Left lung (tissue), 10 donors: Measurements from ENCODE around the gene CCDC127. TPM values are rescaled to one million over a fixed set of nuclear protein-coding genes. Genes with fewer than 3 reads are reported as not detected.

Source experiments
- ATAC-seq: fragments of 200-7000 bp; cut with Tn5 transposase; one replicate; pipeline ENCODE4 v1.9.1; 2020; ENCODE audit warnings: moderate library complexity
- DNase-seq, 4 donors: peaks; one replicate each; pipeline ENCODE4 v3.0.0-alpha.2; 2013 to 2020
- H3K27ac ChIP-seq, 2 donors: fragments of 200-600 bp; sonication (generic) in 1 of 2; one replicate each; pipeline versions ENCODE4 v1.5.0 to v1.8.0; 2020 to 2021
- H3K27me3 ChIP-seq, 2 donors: fragments of 200-600 bp; sonication (generic) in 1 of 2; one replicate each; pipeline versions ENCODE4 v1.5.0 to v1.8.0; 2020 to 2021
- H3K36me3 ChIP-seq, 2 donors: fragments of 200-600 bp; sonication (generic) in 1 of 2; one replicate each; pipeline versions ENCODE4 v1.5.0 to v1.8.0; 2020 to 2021
- H3K4me1 ChIP-seq, 2 donors: fragments of 200-600 bp; one replicate each; pipeline ENCODE4 v1.8.0; 2021
- H3K4me3 ChIP-seq, 2 donors: fragments of 200-600 bp; sonication (generic) in 1 of 2; one replicate each; pipeline versions ENCODE4 v1.5.0 to v1.8.0; 2020 to 2021; ENCODE audit warnings: mild to moderate bottlenecking in 1 of 2
- H3K9me3 ChIP-seq, 2 donors: fragments of 200-600 bp; sonication (generic) in 1 of 2; one replicate each; pipeline versions ENCODE4 v1.5.0 to v1.8.0; 2020 to 2021
- CTCF ChIP-seq, 2 donors: fragments of 200-600 bp; sonication (generic) in 1 of 2; IDR thresholded peaks; one replicate each; pipeline versions ENCODE4 v1.5.0 to v1.8.0; 2021; ENCODE audit warnings: antibody characterized with exemption in 2 of 2
- intact Hi-C, 2 donors: fragments of 100-400 bp; cut with DNase I; formaldehyde crosslinking; loops; one replicate each; pipeline versions ENCODE4 v1.11.2 to v1.14.2; 2022
- polyA plus RNA-seq, 6 donors: library from polyadenylated mRNA; unstranded; fragments of 120-200 nt; gene quantifications; one replicate each; pipeline ENCODE4 v1.2.1, GENCODE V29; 2013; ENCODE audit not compliant: insufficient read length in 6 of 6
- total RNA-seq, 2 donors: library from RNA; stranded (reverse); fragmentation: NEBNext Ultra II Directional; extraction: Animal tissue kit (Norgen Biotek cat#: 25700); gene quantifications; one replicate each; pipeline ENCODE4 v1.2.1, GENCODE V29; 2021
- donor health status: DM: no; HTN: yes; CAD: no.
- donor health status: DM: no; HTN: no; CAD: no.

The CCDC127 gene
- total and polyA plus RNA-seq, 8 donors = 5.2 to 17.0 (median 13.3) TPM

- ATAC-seq (no peak), DNase-seq (peak in 1 of 4 donors; percentile 46)
- H3K9me3 ChIP-seq = no peaks in the 10 kb centered on the region
- TF ChIP-seq CTCF (IDR thresholded peaks at IDR 0.05) = no peak
- H3K27ac ChIP-seq = no peak overlapping the region
- peaks cover 4 to 40% of the 10 kb centered on the region in 2 donors for H3K27me3 ChIP-seq
- no peaks in the 10 kb centered on the region for H3K36me3 ChIP-seq
- peaks cover 4 to 6% of the 10 kb centered on the region in 2 donors for H3K4me1 ChIP-seq
- no peak overlapping the region for H3K4me3 ChIP-seq
- intact Hi-C loops = no loop called here
These were observed 28.5 kb downstream of the CCDC127 start for GRCh38 chr5:189486-189885.

GRCh38 chr5:188488-189481 is 29.2 kb downstream of the CCDC127 start:
- no peak overlapping the region for H3K4me3 ChIP-seq
- intact Hi-C loops = no loop called here
- H3K9me3 ChIP-seq = no peaks in the 10 kb centered on the region
- DNase-seq (peak; percentile 74 to 93 (median 86)), ATAC-seq (peak; percentile 95)
- H3K36me3 ChIP-seq = no peaks in the 10 kb centered on the region
- H3K27ac ChIP-seq = no peak overlapping the region
- peak; percentile 91 to 98 for TF ChIP-seq CTCF (IDR thresholded peaks at IDR 0.05)
- H3K27me3 ChIP-seq = peaks cover 4 to 40% of the 10 kb centered on the region in 2 donors
- peaks cover 4 to 6% of the 10 kb centered on the region in 2 donors for H3K4me1 ChIP-seq

- peaks cover 4 to 39% of the 10 kb centered on the region in 2 donors for H3K27me3 ChIP-seq
- no peaks in the 10 kb centered on the region for H3K9me3 ChIP-seq
- H3K4me3 ChIP-seq = no peak overlapping the region
- no peak overlapping the region for H3K27ac ChIP-seq
- intact Hi-C loops = no loop called here
- ATAC-seq = no peak
- peaks cover 4 to 6% of the 10 kb centered on the region in 2 donors for H3K4me1 ChIP-seq
- no peak for TF ChIP-seq CTCF (IDR thresholded peaks at IDR 0.05)
- peak in 1 of 4 donors; percentile 65 for DNase-seq
- H3K36me3 ChIP-seq = no peaks in the 10 kb centered on the region
These were observed 30.1 kb downstream of the CCDC127 start for GRCh38 chr5:187617-188451.

- intact Hi-C loops = no loop called here
- Histone ChIP-seq H3K36me3 (no peaks in the 10 kb centered on the region), H3K27ac (no peak overlapping the region), H3K4me3 (no peak overlapping the region), H3K4me1 (peaks cover 4 to 6% of the 10 kb centered on the region in 2 donors), H3K9me3 (no peaks in the 10 kb centered on the region), H3K27me3 (peaks cover 4 to 31% of the 10 kb centered on the region in 2 donors)
- ATAC-seq (no peak), DNase-seq (peak in 1 of 4 donors; percentile 57)
- no peak for TF ChIP-seq CTCF (IDR thresholded peaks at IDR 0.05)
These were observed 30.9 kb downstream of the CCDC127 start for GRCh38 chr5:187042-187431.
